ENCODE results near the gene TFPT.

Gene TFPT

DNA sequence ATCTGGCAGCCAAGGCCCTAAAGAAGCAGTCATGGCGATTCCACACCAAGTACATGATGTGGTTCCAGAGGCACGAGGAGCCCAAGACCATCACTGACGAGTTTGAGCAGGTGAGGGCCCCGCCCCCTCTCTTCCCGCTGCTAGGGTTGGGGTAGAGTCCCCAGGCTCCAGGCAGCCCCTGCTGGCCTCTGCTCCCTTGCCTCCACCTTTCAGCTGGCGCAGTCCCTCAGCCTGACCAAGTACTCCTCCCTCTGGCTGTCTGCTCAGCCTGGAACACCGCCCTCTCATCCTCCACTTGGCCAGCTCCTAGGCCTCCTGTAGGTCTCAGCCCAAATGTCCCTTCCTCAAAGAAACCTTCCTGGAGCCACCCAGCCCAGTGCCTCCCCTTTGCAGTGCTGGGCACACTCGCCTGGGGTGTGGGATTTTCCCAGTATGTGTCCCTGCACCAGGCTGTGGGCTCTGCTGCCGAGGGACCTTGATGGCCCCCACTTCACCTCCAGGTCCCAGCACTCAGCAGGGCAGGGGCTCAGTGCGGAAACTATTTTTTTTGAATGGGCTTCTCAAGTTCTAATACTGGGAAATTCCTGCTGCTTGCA is 38.4 kb upstream of the TFPT start:
- H3K36me3 Mint-ChIP-seq: peaks cover 9% of the 10 kb centered on the region
- no peak overlapping the region for H3K27ac Mint-ChIP-seq
- peaks cover 45% of the 10 kb centered on the region for H3K4me1 Mint-ChIP-seq
- no peaks in the 10 kb centered on the region for H3K27me3 Mint-ChIP-seq
- H3K9me3 Mint-ChIP-seq: no peaks in the 10 kb centered on the region
- H3K4me3 Mint-ChIP-seq: no peak overlapping the region

DNA sequence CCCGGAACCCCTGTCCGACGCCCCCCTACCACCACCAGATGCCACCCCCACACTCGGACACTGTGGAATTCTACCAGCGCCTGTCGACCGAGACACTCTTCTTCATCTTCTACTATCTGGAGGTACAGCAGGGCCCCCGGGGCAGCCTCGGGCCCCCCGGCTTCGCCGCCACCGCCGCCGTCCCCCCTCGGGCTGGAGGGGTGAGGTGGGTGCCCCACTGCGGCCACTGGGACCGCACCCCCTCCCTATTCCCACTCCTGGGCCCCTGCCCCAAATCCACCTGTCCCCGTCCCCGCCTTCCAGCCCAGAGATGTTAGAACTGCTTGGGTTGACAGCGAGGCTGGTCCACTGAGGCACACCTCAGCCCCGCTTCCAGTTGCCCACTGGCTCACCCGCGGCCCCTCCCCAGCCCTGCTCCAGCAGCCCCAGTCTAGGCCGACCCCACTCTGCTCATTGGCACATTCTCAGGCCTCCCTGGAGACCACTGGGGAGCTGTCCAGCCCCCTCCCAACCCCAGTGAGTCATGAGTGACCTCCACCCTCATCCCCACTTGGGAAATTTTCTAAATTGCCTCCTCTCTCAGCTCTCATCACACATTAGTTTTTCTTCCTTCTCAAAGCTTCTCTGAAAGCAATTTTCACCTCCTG is 37.5 kb upstream of the TFPT start:
- peaks cover 37% of the 10 kb centered on the region for H3K4me1 Mint-ChIP-seq
- H3K36me3 Mint-ChIP-seq: peaks cover 11% of the 10 kb centered on the region
- H3K4me3 Mint-ChIP-seq: no peak overlapping the region
- no peaks in the 10 kb centered on the region for H3K27me3 Mint-ChIP-seq
- H3K9me3 Mint-ChIP-seq: no peaks in the 10 kb centered on the region
- H3K27ac Mint-ChIP-seq: peak overlapping the region; percentile 82

- H3K4me1 Mint-ChIP-seq: peaks cover 35% of the 10 kb centered on the region
- no peaks in the 10 kb centered on the region for H3K9me3 Mint-ChIP-seq
- no peaks in the 10 kb centered on the region for H3K27me3 Mint-ChIP-seq
- no peak overlapping the region for H3K27ac Mint-ChIP-seq
- H3K36me3 Mint-ChIP-seq: peaks cover 11% of the 10 kb centered on the region
- H3K4me3 Mint-ChIP-seq: no peak overlapping the region
Observed at GRCh38 chr19:54152267-54152666, 36.8 kb upstream of the TFPT start.

GRCh38 chr19:54151362-54152035 is 36.0 kb upstream of the TFPT start:
- peaks cover 29% of the 10 kb centered on the region for H3K4me1 Mint-ChIP-seq
- no peaks in the 10 kb centered on the region for H3K27me3 Mint-ChIP-seq
- H3K4me3 Mint-ChIP-seq: no peak overlapping the region
- H3K9me3 Mint-ChIP-seq: no peaks in the 10 kb centered on the region
- H3K27ac Mint-ChIP-seq: no peak overlapping the region
- H3K36me3 Mint-ChIP-seq: peaks cover 9% of the 10 kb centered on the region

DNA sequence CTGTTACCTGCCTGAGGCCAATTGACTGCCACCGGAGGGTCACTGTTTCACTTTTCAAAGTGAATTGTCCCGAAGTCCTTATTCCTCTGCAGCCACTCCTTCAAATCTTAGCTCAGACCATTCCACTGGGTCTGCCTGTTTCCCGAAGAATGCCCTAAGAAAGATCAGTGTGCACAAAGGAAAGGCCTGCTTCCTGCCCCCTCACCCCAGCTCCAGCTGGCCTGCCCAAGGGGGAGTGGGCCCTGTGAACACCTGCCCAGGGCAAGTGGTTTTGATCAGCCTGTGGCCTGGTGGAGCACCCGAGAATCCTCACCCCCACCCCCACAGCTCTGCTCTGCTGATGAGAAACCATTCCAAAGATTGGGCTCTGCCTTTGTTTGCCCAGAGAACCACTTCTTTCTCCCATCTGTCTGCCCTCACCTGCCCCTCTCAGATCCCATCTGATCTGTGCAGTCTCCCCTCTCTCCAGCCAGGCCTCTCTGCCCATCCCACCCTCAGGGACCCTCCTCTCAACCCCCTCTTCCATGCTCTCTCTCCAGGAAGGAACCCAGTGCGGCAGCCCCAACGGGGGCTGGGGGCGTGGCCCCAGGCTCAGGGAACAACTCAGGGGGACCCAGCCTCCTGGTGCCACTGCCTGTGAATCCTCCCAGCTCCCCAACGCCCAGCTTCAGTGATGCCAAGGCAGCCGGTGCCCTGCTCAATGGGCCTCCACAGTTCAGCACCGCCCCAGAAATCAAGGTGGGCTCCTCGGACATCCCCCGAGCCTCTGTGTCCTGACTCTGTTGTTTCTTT is 33.8 kb upstream of the TFPT start:
- peaks cover 12% of the 10 kb centered on the region for H3K4me1 Mint-ChIP-seq
- H3K36me3 Mint-ChIP-seq: peaks cover 12% of the 10 kb centered on the region
- no peak overlapping the region for H3K4me3 Mint-ChIP-seq
- H3K27ac Mint-ChIP-seq: peak overlapping the region; percentile 17
- H3K9me3 Mint-ChIP-seq: no peaks in the 10 kb centered on the region
- H3K27me3 Mint-ChIP-seq: no peaks in the 10 kb centered on the region

GRCh38 chr19:54148158-54148557 is 32.7 kb upstream of the TFPT start:
- Mint-ChIP-seq H3K4me3 (no peak overlapping the region), H3K9me3 (no peaks in the 10 kb centered on the region), H3K27ac (no peak overlapping the region), H3K27me3 (no peaks in the 10 kb centered on the region), H3K4me1 (peaks cover 7% of the 10 kb centered on the region), H3K36me3 (peaks cover 12% of the 10 kb centered on the region)

DNA sequence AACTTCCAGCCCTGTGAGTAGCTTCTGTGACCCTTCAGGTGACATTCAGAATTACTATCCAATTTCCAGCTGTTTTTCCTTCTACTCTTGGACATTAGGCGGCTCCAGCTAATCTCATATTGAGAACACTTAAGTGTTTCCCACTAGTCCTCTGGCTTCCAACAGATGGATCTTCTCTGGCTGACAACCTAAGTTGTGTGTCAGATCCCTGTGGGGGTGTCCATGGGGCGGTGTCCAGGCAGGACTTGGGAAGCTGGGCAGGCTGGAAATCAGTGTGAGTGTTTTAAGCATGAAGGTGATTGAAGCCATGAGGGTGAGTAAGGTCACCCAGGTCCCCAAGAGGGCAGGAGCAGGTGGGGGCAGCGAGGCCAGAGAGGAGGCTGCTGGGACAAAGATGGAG is 32.2 kb upstream of the TFPT start:
- no peak overlapping the region for H3K4me3 Mint-ChIP-seq
- no peaks in the 10 kb centered on the region for H3K27me3 Mint-ChIP-seq
- H3K9me3 Mint-ChIP-seq: no peaks in the 10 kb centered on the region
- H3K27ac Mint-ChIP-seq: no peak overlapping the region
- peaks cover 6% of the 10 kb centered on the region for H3K4me1 Mint-ChIP-seq
- peaks cover 12% of the 10 kb centered on the region for H3K36me3 Mint-ChIP-seq

DNA sequence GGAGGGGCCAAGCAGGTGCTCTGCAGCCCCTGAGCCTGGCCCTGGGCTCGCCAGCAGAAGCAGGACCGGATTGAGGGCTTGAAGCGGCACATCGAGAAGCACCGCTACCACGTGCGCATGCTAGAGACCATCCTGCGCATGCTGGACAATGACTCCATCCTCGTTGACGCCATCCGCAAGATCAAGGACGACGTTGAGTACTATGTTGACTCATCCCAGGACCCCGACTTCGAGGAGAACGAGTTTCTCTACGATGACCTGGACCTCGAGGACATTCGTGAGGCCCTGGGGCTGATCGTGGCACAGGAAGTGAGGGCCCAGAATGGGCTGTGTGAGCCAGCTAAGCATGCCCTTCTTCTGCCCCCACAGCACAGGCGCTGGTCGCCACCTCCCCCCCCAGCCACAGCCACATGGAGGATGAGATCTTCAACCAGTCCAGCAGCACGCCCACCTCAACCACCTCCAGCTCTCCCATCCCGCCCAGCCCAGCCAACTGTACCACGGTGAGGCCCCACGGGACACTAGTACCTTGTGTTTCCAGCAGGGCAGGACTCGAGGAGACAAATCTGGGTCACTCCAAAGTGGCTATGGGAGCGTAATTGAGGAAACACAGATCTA is 30.2 kb upstream of the TFPT start:
- H3K4me1 Mint-ChIP-seq: peaks cover 22% of the 10 kb centered on the region
- H3K4me3 Mint-ChIP-seq: no peak overlapping the region
- no peak overlapping the region for H3K27ac Mint-ChIP-seq
- no peaks in the 10 kb centered on the region for H3K9me3 Mint-ChIP-seq
- H3K36me3 Mint-ChIP-seq: peaks cover 12% of the 10 kb centered on the region
- no peaks in the 10 kb centered on the region for H3K27me3 Mint-ChIP-seq

GRCh38 chr19:54142166-54142780 is 26.8 kb upstream of the TFPT start:
- H3K36me3 Mint-ChIP-seq: peaks cover 5% of the 10 kb centered on the region
- H3K4me1 Mint-ChIP-seq: peaks cover 41% of the 10 kb centered on the region
- peak overlapping the region; percentile 81 for H3K27ac Mint-ChIP-seq
- H3K27me3 Mint-ChIP-seq: no peaks in the 10 kb centered on the region
- no peaks in the 10 kb centered on the region for H3K9me3 Mint-ChIP-seq
- H3K4me3 Mint-ChIP-seq: no peak overlapping the region

DNA sequence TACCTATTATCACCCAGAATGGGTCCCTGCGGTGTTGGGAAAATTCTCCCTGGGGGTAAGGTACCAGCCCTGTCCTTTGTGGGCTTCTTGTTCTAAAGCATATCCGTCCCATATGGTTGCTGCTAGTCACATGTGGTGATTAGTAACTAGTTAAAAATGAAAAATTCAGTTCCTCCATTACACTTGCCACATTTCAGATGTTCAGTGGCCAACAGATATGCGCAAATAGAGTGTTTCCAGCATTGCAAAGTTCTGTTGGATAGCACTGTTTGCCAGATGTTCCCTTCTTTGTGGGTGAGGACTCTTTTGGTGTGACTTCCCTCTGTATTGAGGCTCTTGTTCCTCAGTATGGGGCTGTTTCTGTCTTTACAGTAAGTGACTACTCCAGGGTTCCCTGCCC is 25.9 kb upstream of the TFPT start:
- H3K27me3 Mint-ChIP-seq: no peaks in the 10 kb centered on the region
- no peak overlapping the region for H3K4me3 Mint-ChIP-seq
- H3K36me3 Mint-ChIP-seq: peaks cover 5% of the 10 kb centered on the region
- no peaks in the 10 kb centered on the region for H3K9me3 Mint-ChIP-seq
- no peak overlapping the region for H3K27ac Mint-ChIP-seq
- peaks cover 47% of the 10 kb centered on the region for H3K4me1 Mint-ChIP-seq

- Mint-ChIP-seq H3K27me3 (no peaks in the 10 kb centered on the region), H3K4me3 (peak overlapping the region; percentile 90), H3K27ac (peak overlapping the region; percentile 87), H3K9me3 (no peaks in the 10 kb centered on the region), H3K36me3 (no peaks in the 10 kb centered on the region), H3K4me1 (peaks cover 48% of the 10 kb centered on the region)
Observed at GRCh38 chr19:54138489-54139256, 23.2 kb upstream of the TFPT start.

- Mint-ChIP-seq H3K27me3 (no peaks in the 10 kb centered on the region), H3K36me3 (no peaks in the 10 kb centered on the region), H3K4me3 (peak within 1 kb of the TSS; percentile 90), H3K27ac (peak within 1 kb of the TSS; percentile 88), H3K9me3 (no peaks in the 10 kb centered on the region), H3K4me1 (peaks cover 48% of the 10 kb centered on the region)
Observed at GRCh38 chr19:54137699-54138488, 22.4 kb upstream of the TFPT start, which contains the start of gene CNOT3. TSS of gene CNOT3 (plus strand) at chr19:54137762. CDS start at chr19:54142979, 5,217 bp downstream.

DNA sequence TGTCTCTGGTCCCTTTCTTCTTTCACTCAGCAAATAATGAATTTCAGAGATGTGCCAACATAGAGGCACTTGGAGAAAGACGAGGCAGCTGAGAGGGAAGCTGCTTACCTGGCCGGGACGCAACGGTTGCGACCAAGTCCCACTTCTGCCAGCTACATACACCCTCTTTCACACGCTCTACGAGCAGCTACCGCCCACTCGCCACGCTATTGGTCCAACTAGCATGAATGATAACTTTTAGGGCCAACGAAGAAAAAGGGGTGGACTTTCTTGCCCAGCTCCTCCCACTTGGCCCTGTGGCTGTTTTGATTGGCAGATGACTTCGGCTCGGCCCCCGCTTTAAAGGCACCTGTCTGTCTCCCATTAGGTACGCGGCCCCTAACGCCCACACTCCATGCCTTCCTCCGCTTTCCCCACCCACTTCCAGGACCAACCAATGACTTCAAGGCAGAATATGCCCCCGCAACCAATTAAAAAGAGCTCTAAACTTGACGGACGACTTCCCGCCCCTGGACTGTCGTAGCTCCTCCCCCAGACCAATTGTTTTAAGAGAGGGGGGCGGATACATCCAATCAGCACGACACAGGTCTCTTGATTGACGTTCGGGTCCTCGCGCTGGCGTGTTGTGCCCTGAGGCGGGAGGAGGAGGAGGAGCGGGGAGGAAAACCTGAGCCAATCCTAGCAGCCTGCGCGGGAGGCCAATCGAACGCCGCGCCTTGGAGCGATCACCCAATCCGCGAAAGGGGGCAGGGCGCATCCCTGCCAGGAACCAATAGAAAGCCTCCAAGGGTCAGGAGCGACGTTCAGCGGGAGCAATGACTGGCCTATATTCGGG is 21.6 kb upstream of the TFPT start:
- Mint-ChIP-seq H3K27me3 (no peaks in the 10 kb centered on the region), H3K4me1 (peaks cover 42% of the 10 kb centered on the region), H3K27ac (peak overlapping the region; percentile 88), H3K9me3 (no peaks in the 10 kb centered on the region), H3K4me3 (peak overlapping the region; percentile 90), H3K36me3 (no peaks in the 10 kb centered on the region)
